ENCODE results near the gene TMEM95.

The TMEM95 gene

DNA sequence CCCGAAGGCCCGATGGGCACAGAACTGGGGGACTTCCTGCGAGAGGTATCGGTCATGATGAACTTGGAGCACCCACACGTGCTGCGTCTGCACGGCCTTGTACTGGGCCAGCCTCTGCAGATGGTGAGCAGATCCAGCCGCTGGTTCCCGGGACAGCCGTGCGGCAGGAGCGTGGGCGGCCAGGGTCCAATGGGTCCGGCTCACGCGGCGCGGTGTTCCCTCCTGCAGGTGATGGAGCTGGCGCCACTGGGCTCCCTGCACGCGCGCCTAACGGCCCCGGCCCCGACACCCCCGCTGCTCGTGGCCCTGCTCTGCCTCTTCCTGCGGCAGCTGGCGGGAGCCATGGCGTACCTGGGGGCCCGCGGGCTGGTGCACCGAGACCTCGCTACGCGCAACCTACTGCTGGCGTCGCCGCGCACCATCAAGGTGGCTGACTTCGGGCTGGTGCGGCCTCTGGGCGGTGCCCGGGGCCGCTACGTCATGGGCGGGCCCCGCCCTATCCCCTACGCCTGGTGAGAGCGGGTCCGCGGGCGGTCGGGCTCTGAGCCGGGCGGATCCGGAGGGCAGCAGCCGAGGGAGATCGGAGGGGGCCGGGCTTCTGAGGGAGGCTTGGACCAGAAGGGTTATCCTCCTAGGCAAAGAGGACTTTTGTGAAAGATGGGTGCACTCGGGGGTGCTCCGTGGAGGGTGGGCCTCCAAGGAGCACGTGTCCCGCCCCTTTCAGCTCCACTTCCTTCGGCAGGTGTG lies 29.0 kb downstream of the TMEM95 start:
- TF ChIP-seq, protein P1, sequence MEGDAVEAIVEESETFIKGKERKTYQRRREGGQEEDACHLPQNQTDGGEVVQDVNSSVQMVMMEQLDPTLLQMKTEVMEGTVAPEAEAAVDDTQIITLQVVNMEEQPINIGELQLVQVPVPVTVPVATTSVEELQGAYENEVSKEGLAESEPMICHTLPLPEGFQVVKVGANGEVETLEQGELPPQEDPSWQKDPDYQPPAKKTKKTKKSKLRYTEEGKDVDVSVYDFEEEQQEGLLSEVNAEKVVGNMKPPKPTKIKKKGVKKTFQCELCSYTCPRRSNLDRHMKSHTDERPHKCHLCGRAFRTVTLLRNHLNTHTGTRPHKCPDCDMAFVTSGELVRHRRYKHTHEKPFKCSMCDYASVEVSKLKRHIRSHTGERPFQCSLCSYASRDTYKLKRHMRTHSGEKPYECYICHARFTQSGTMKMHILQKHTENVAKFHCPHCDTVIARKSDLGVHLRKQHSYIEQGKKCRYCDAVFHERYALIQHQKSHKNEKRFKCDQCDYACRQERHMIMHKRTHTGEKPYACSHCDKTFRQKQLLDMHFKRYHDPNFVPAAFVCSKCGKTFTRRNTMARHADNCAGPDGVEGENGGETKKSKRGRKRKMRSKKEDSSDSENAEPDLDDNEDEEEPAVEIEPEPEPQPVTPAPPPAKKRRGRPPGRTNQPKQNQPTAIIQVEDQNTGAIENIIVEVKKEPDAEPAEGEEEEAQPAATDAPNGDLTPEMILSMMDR (IDR thresholded peaks at IDR 0.05; ENCODE audit: insufficient read depth, low read length, missing control alignments): no peak
- ChIA-PET CTCF (interaction anchor here (1.2 to 1.8 kb wide), 3 partner anchors 10 to 176 kb away, joined by 4 to 8 read pairs (median 5); partner anchors contain the start of gene PLSCR3), POLR2A (interaction anchor here (0.6 to 1.6 kb wide), 4 partner anchors 10 to 20 kb away, joined by 3 read pairs; partner anchors contain the start of genes PLSCR3 and TMEM256)
- DNase-seq (ENCODE audit: low read depth, low spot score): no peak
- H3K4me3 ChIP-seq (ENCODE audit: low read depth, low read length): peak overlapping the region; percentile 52

DNA sequence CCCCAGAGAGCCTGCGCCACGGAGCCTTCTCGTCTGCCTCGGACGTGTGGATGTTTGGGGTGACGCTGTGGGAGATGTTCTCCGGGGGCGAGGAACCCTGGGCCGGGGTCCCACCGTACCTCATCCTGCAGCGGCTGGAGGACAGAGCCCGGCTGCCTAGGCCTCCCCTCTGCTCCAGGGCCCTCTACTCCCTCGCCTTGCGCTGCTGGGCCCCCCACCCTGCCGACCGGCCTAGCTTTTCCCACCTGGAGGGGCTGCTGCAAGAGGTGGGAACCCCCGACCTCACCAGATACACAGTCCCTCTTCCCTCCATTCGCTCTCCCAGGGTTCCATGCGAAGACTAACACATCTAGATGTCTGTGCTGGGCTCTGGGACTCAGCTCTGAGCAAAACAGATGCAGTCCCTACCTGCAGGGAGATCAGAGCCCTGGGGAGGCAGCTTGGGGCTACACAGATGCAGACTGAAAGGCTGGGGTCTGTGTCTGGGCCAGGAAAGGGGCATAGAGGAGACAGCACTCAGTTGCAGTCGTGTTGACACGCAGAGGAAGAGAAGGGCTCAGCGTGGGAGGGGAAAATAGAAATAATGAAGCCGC lies 29.6 kb downstream of the TMEM95 start:
- no peak for DNase-seq (ENCODE audit: low read depth, low spot score)
- POLR2A ChIA-PET: interaction anchor here (0.8 to 1.6 kb wide), 3 partner anchors 10 to 19 kb away, joined by 3 read pairs; partner anchors contain the start of genes PLSCR3 and TMEM256
- TF ChIP-seq, protein P1 (IDR thresholded peaks at IDR 0.05; ENCODE audit: insufficient read depth, low read length, missing control alignments): no peak
- CTCF ChIA-PET: interaction anchor here (1.2 to 1.7 kb wide), 2 partner anchors 9 to 28 kb away, joined by 4 to 8 read pairs; partner anchors contain the start of gene PLSCR3
- H3K4me3 ChIP-seq (ENCODE audit: low read depth, low read length): peak overlapping the region; percentile 52

DNA sequence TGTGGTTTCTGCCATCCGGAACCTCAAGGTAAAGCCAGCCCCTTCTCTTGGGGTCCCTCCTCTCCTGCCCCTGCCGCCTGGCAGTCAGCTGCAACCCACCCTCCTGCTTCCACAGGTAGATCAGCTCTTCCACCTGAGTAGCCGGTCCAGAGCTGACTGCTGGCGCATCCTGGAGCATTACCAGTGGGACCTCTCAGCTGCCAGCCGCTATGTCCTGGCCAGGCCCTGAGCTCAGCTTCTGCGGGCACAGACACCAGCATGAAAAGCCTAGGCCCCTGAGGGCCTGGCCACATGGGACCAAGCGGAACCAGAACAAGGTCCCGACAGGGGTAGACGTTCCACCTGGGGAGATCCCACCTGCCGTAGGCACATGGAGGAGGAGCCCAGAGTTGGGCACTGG lies 33.9 kb downstream of the TMEM95 start:
- TF ChIP-seq, protein P1 (IDR thresholded peaks at IDR 0.05; ENCODE audit: insufficient read depth, low read length, missing control alignments): no peak
- H3K4me3 ChIP-seq (ENCODE audit: low read depth, low read length): no peak overlapping the region
- CTCF ChIA-PET: interaction anchor here (0.7 to 1.4 kb wide), 8 partner anchors 8 to 48 kb away, joined by 3 to 6 read pairs (median 4); partner anchors contain the start of genes TMEM256, TMEM95 and TNK1
- POLR2A ChIA-PET: interaction anchor here (0.8 to 1.3 kb wide), 2 partner anchors 9 to 15 kb away, joined by 3 to 4 read pairs; partner anchors contain the start of gene TMEM256
- no peak for DNase-seq (ENCODE audit: low read depth, low spot score)

DNA sequence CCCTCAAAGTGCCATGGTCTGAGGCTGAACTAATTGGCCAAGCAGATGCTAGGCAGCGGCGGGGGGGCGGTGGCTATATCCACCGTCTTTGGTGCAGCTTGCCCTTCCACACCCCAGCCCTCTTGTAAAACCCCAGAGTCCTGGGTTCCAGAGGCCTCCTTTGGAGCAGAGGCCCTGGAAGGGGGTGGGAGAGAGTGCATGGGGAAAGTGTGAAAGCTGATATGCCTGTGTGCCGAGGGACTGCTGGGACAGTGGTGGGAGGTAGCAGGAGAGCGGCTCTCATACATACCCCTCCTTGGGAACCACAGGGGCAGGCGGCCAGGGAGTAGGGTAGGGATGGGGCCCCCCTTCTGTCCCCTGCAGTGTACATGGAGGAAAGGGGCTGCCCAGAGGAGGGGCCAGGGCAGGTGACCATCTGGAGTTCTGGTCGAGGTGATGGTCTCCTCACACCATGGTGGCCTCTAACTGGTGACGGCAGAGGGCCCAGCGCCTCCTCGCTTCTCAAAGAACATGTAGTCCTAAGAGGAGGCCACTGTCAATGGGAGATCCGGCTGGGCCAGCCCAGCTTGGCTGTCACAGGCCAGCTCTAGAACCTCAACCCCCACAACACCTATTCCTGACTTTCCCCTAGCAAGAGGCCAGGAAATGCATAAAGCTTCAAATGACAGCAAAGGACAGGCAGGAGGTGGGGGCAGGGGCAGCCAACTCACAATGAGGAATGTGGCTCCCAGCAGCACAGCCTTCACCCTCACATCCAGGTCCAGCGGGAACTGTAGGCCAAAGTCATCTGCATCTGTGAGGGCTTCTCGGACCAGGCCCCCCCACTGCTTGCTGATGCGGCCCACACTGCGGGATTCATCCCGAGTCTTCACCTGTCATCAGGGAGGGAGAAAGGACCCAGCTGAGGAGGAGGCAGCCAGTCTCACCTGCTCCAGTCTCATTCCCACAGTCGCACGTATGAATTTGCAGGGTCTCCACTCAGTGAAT lies 35.3 kb downstream of the TMEM95 start:
- POLR2A ChIA-PET: interaction anchor here (0.6 to 0.8 kb wide), 2 partner anchors 10 to 14 kb away, joined by 3 read pairs; partner anchors contain the start of gene TMEM256
- TF ChIP-seq, protein P1 (IDR thresholded peaks at IDR 0.05; ENCODE audit: insufficient read depth, low read length, missing control alignments): no peak
- H3K4me3 ChIP-seq (ENCODE audit: low read depth, low read length): no peak overlapping the region
- CTCF ChIA-PET: interaction anchor here (0.8 to 1.2 kb wide), 2 partner anchors 10 kb away, joined by 3 read pairs; partner anchors contain the start of gene TNK1
- no peak for DNase-seq (ENCODE audit: low read depth, low spot score)

DNA sequence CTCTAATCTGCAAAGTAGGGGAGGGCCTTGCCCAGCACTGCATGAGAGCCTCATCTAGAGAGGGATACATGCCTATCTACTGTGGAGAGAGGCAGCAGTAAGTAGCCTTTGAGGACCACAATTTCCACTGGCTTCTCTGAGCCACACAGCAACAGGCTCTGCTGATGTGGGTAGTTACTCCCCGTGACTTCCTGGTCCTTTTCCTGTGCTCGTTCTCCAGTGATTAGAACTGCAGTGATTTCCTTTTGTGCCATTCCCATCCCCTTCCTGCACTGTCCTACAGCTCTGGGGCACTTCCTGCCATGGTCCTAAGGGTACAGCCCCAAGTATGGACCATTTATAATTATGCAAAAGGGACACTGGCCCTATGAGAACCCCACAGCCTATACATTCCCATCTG lies 36.4 kb downstream of the TMEM95 start:
- no peak overlapping the region for H3K4me3 ChIP-seq (ENCODE audit: low read depth, low read length)
- POLR2A ChIA-PET: no interaction called here
- CTCF ChIA-PET: interaction anchor here (0.8 kb wide), 1 partner anchor 11 kb away, joined by 3 read pairs; the partner anchor contains the start of gene TNK1
- no peak for DNase-seq (ENCODE audit: low read depth, low spot score)
- TF ChIP-seq, protein P1 (IDR thresholded peaks at IDR 0.05; ENCODE audit: insufficient read depth, low read length, missing control alignments): no peak

Data from AG04449 (cell line).